Colonic mucosa (tissue), 4 donors: ENCODE measurements around the gene DLGAP4. TPM values are rescaled to one million over a fixed set of nuclear protein-coding genes. Genes with fewer than 3 reads are reported as not detected.

ENCODE experiments used
- DNase-seq: peaks from one replicate; pipeline ENCODE4 v3.0.0-alpha.2; 2020
- H3K27ac ChIP-seq: fragments of 200-600 bp; one replicate; pipeline ENCODE4 v1.8.0; 2021
- H3K27me3 ChIP-seq: fragments of 200-600 bp; one replicate; pipeline ENCODE4 v1.8.0; 2021
- H3K36me3 ChIP-seq: fragments of 200-600 bp; one replicate; pipeline ENCODE4 v1.8.0; 2021
- H3K4me1 ChIP-seq: fragments of 200-600 bp; one replicate; pipeline ENCODE4 v1.8.0; 2021; ENCODE audit warnings: mild to moderate bottlenecking
- H3K4me3 ChIP-seq: fragments of 200-600 bp; one replicate; pipeline ENCODE4 v1.8.0; 2021
- H3K9ac ChIP-seq, 2 donors: one replicate each; pipeline ENCODE4 v1.7.0; 2013; ENCODE audit warnings: control low read depth in 2 of 2, low read depth in 2 of 2, low read length in 2 of 2
- H3K9me3 ChIP-seq: fragments of 200-600 bp; one replicate; pipeline ENCODE4 v1.8.0; 2021
- CTCF ChIP-seq: fragments of 200-600 bp; IDR thresholded peaks from one replicate; pipeline ENCODE4 v1.8.0; 2022; ENCODE audit warnings: antibody characterized with exemption, mild to moderate bottlenecking
- intact Hi-C: fragments of 100-400 bp; cut with DNase I; formaldehyde crosslinking; loops from one replicate; pipeline ENCODE4 v1.14.1; 2022
- total RNA-seq, 2 donors: library from RNA; stranded (reverse); fragmentation: NEBNext Ultra II Directional in 1 of 2; extraction: Animal tissue kit (Norgen Biotek cat#: 25700) in 1 of 2; gene quantifications; one replicate each; pipeline ENCODE4 v1.2.1, GENCODE V29; 2021
- donor health status: healthy.
- donor health status: DM: no; HTN: no; CAD: no.
- donor health status: DM: no; HTN: no; CAD: no.

The DLGAP4 gene
- total RNA-seq, 2 donors from 2014 or later, result 43.1 to 48.6 TPM

GRCh38 chr20:36370991-36371790 lies 65.1 kb downstream of the DLGAP4 start:
- H3K27me3 ChIP-seq, result no peaks in the 10 kb centered on the region
- no peaks in the 10 kb centered on the region for H3K9me3 ChIP-seq
- H3K4me1 ChIP-seq, result no peaks in the 10 kb centered on the region
- no peak overlapping the region for H3K9ac ChIP-seq
- H3K27ac ChIP-seq, result no peak overlapping the region
- no peak for DNase-seq
- TF ChIP-seq CTCF, result no peak
- no peaks in the 10 kb centered on the region for H3K36me3 ChIP-seq
- intact Hi-C loops, result no loop called here
- H3K4me3 ChIP-seq, result no peak overlapping the region

GRCh38 chr20:36372666-36373065 lies 66.5 kb downstream of the DLGAP4 start:
- no peak for TF ChIP-seq CTCF
- Histone ChIP-seq H3K4me3 (no peak overlapping the region), H3K27me3 (no peaks in the 10 kb centered on the region), H3K27ac (no peak overlapping the region), H3K4me1 (no peaks in the 10 kb centered on the region), H3K9ac (no peak overlapping the region), H3K36me3 (no peaks in the 10 kb centered on the region), H3K9me3 (no peaks in the 10 kb centered on the region)
- intact Hi-C loops, result no loop called here
- no peak for DNase-seq

- H3K36me3 ChIP-seq, result no peaks in the 10 kb centered on the region
- intact Hi-C loops, result no loop called here
- TF ChIP-seq CTCF, result no peak
- H3K27ac ChIP-seq, result no peak overlapping the region
- no peak overlapping the region for H3K9ac ChIP-seq
- no peaks in the 10 kb centered on the region for H3K27me3 ChIP-seq
- no peaks in the 10 kb centered on the region for H3K4me1 ChIP-seq
- H3K9me3 ChIP-seq, result no peaks in the 10 kb centered on the region
- DNase-seq, result no peak
- no peak overlapping the region for H3K4me3 ChIP-seq
Measured at GRCh38 chr20:36373089-36373488, 67.0 kb downstream of the DLGAP4 start.

GRCh38 chr20:36374995-36375394 lies 68.9 kb downstream of the DLGAP4 start:
- no peaks in the 10 kb centered on the region for H3K9me3 ChIP-seq
- no peaks in the 10 kb centered on the region for H3K36me3 ChIP-seq
- TF ChIP-seq CTCF, result no peak
- no peaks in the 10 kb centered on the region for H3K4me1 ChIP-seq
- no peak overlapping the region for H3K9ac ChIP-seq
- intact Hi-C loops, result no loop called here
- DNase-seq, result no peak
- H3K27me3 ChIP-seq, result no peaks in the 10 kb centered on the region
- no peak overlapping the region for H3K4me3 ChIP-seq
- no peak overlapping the region for H3K27ac ChIP-seq

- Histone ChIP-seq H3K27me3 (no peaks in the 10 kb centered on the region), H3K9ac (no peak overlapping the region), H3K4me1 (no peaks in the 10 kb centered on the region), H3K27ac (no peak overlapping the region), H3K9me3 (no peaks in the 10 kb centered on the region), H3K4me3 (no peak overlapping the region), H3K36me3 (no peaks in the 10 kb centered on the region)
- TF ChIP-seq CTCF, result no peak
- DNase-seq, result no peak
- intact Hi-C loops, result no loop called here
Measured at GRCh38 chr20:36377348-36378326, 71.5 kb downstream of the DLGAP4 start.
